NT2/D1 (cell line): Measurements from ENCODE around the gene MYRF.

ENCODE experiments used
- SUZ12 ChIP-seq: IDR thresholded peaks from 2 replicates; pipeline ENCODE4 v1.6.1; 2011; ENCODE audit not compliant: insufficient read length, insufficient read depth; ENCODE audit errors: extremely low read depth
- YY1 ChIP-seq: IDR thresholded peaks from 2 replicates; pipeline ENCODE4 v1.6.1; 2011; ENCODE audit not compliant: insufficient read length, insufficient read depth

DNA sequence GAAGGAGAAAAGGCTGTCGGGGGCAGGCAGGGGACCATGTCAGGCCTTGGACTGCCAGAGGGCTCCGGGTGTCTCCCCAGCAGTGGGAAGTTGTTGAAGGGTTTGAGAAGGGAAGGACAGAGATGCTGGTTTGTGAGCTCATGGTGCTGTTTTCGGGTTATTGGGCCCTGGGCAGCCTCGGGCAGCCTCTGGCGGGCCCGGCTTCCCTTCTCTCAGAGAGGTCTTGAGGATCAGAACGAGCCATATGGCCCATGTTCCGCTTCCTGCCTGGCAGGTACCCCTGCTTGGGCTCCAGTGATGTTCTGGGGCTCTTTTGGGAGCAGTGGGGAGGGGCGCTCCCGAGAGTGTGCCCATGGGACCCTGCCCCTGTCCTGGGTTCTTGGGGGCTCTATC, 9.8 kb downstream of the MYRF start:
- TF ChIP-seq SUZ12 (no peak), YY1 (no peak)
